ENCODE data around the gene HECA.

HECA gene

GRCh38 chr6:139161817-139162284 is 27.0 kb downstream of the HECA start:
- peak overlapping the region; percentile 93 for H3K27ac Mint-ChIP-seq
- no peaks in the 10 kb centered on the region for H3K27me3 Mint-ChIP-seq (ENCODE audit: low read depth)
- H3K9me3 Mint-ChIP-seq: no peaks in the 10 kb centered on the region
- DNase-seq (ENCODE audit: low spot score): peak; percentile 79
- peaks cover 68% of the 10 kb centered on the region for H3K4me1 Mint-ChIP-seq (ENCODE audit: low read depth)
- peak overlapping the region; percentile 74 for H3K4me3 Mint-ChIP-seq
- H3K36me3 Mint-ChIP-seq (ENCODE audit: low read depth): peaks cover 27% of the 10 kb centered on the region

GRCh38 chr6:139164001-139164400 is 29.1 kb downstream of the HECA start:
- H3K4me3 Mint-ChIP-seq: peak overlapping the region; percentile 52
- no peak for DNase-seq (ENCODE audit: low spot score)

GRCh38 chr6:139165324-139165723 is 30.4 kb downstream of the HECA start:
- no peaks in the 10 kb centered on the region for H3K9me3 Mint-ChIP-seq
- no peak overlapping the region for H3K4me3 Mint-ChIP-seq
- DNase-seq (ENCODE audit: low spot score): no peak
- H3K27me3 Mint-ChIP-seq (ENCODE audit: low read depth): no peaks in the 10 kb centered on the region
- peaks cover 66% of the 10 kb centered on the region for H3K4me1 Mint-ChIP-seq (ENCODE audit: low read depth)
- H3K27ac Mint-ChIP-seq: peak overlapping the region; percentile 22
- H3K36me3 Mint-ChIP-seq (ENCODE audit: low read depth): peaks cover 50% of the 10 kb centered on the region

More at GRCh38 chr6:139164001-139164400, 29.1 kb downstream of the HECA start:
- Mint-ChIP-seq H3K9me3 (no peaks in the 10 kb centered on the region), H3K27ac (peak overlapping the region; percentile 66), H3K36me3 (ENCODE audit: low read depth) (peaks cover 40% of the 10 kb centered on the region), H3K4me1 (ENCODE audit: low read depth) (peaks cover 66% of the 10 kb centered on the region), H3K27me3 (ENCODE audit: low read depth) (no peaks in the 10 kb centered on the region)

- peaks cover 59% of the 10 kb centered on the region for H3K36me3 Mint-ChIP-seq (ENCODE audit: low read depth)
- no peaks in the 10 kb centered on the region for H3K9me3 Mint-ChIP-seq
- H3K4me1 Mint-ChIP-seq (ENCODE audit: low read depth): peaks cover 65% of the 10 kb centered on the region
- H3K4me3 Mint-ChIP-seq: no peak overlapping the region
- H3K27ac Mint-ChIP-seq: no peak overlapping the region
- H3K27me3 Mint-ChIP-seq (ENCODE audit: low read depth): no peaks in the 10 kb centered on the region
- DNase-seq (ENCODE audit: low spot score): no peak
Measured at GRCh38 chr6:139166238-139166955, 31.5 kb downstream of the HECA start.

- Mint-ChIP-seq H3K27ac (no peak overlapping the region), H3K4me1 (ENCODE audit: low read depth) (peaks cover 62% of the 10 kb centered on the region), H3K36me3 (ENCODE audit: low read depth) (peaks cover 60% of the 10 kb centered on the region), H3K27me3 (ENCODE audit: low read depth) (no peaks in the 10 kb centered on the region), H3K4me3 (no peak overlapping the region), H3K9me3 (no peaks in the 10 kb centered on the region)
- DNase-seq (ENCODE audit: low spot score): no peak
Measured at GRCh38 chr6:139166956-139167313, 32.1 kb downstream of the HECA start.

DNA sequence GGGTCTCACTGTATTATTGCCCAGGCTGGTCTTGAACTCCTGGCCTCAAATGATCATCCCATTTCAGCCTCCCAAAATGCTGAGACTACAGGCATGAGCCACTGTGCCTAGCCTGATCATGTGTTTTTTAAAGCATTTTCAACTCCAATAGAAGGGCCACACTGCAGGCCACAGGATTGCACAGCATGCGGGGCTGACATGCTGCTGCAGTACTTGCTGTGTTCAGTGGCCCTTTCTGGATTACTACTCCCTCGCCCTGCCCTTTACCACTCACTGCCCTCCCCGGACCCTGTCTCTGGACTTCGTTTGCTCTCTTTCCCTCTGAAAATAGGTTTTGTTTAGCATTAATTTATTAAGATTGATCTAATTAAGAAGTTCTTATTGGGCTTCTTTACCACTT is 37.3 kb downstream of the HECA start:
- peaks cover 66% of the 10 kb centered on the region for H3K4me1 Mint-ChIP-seq (ENCODE audit: low read depth)
- H3K4me3 Mint-ChIP-seq: no peak overlapping the region

DNA sequence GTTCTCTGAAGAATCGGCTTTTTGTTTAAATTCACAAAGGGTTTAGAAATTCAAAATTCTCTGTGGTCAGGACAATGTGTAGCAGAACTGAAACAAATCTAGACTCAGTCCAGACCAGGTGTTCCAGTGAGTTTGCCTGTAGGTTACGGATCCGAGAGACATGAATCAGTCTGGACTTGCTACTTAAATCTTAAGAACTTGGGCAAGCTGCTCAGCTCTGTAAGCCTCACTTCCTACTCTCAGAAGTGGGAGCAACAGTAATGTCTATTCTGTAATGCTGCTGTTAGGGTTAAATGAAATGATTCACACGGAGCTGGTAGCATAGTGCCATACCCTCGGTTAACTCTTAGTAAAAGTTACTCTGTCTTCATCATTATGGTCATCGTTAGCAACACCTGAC is 37.7 kb downstream of the HECA start:
- Mint-ChIP-seq H3K4me3 (no peak overlapping the region), H3K36me3 (ENCODE audit: low read depth) (peaks cover 77% of the 10 kb centered on the region)

More for the DNA sequence above, 37.3 kb downstream of the HECA start:
- Mint-ChIP-seq H3K27ac (no peak overlapping the region), H3K9me3 (no peaks in the 10 kb centered on the region), H3K36me3 (ENCODE audit: low read depth) (peaks cover 77% of the 10 kb centered on the region), H3K27me3 (ENCODE audit: low read depth) (no peaks in the 10 kb centered on the region)
- DNase-seq (ENCODE audit: low spot score): no peak

DNA sequence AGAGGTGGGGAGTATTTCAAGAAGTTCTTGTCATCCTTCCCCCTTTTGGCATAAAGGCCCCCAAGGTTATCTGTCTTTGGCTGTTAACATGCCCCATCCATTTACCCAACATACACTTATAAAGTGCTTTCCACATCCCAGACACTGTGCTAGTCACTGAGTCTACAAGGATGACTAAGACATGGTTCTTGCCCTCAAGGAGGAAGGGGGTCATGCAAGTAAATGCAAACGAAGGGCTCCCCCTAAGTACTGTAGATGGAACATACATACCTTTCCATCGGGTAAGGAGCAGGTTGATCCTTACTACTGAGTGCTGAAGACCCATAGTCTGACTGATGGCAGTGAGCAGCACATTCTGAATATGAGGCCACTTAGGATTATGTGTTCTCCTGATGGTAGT is 38.3 kb downstream of the HECA start:
- no peak overlapping the region for H3K4me3 Mint-ChIP-seq
- H3K9me3 Mint-ChIP-seq: no peaks in the 10 kb centered on the region
- peak overlapping the region; percentile 65 for H3K27ac Mint-ChIP-seq
- no peak for DNase-seq (ENCODE audit: low spot score)
- H3K36me3 Mint-ChIP-seq (ENCODE audit: low read depth): peaks cover 76% of the 10 kb centered on the region
- no peaks in the 10 kb centered on the region for H3K27me3 Mint-ChIP-seq (ENCODE audit: low read depth)
- peaks cover 72% of the 10 kb centered on the region for H3K4me1 Mint-ChIP-seq (ENCODE audit: low read depth)

More for the DNA sequence above, 37.7 kb downstream of the HECA start:
- peaks cover 69% of the 10 kb centered on the region for H3K4me1 Mint-ChIP-seq (ENCODE audit: low read depth)
- no peak overlapping the region for H3K27ac Mint-ChIP-seq
- H3K27me3 Mint-ChIP-seq (ENCODE audit: low read depth): no peaks in the 10 kb centered on the region
- no peak for DNase-seq (ENCODE audit: low spot score)
- H3K9me3 Mint-ChIP-seq: no peaks in the 10 kb centered on the region

GRCh38 chr6:139173822-139174221 is 38.9 kb downstream of the HECA start:
- H3K27ac Mint-ChIP-seq: peak overlapping the region; percentile 65
- DNase-seq (ENCODE audit: low spot score): no peak
- peaks cover 72% of the 10 kb centered on the region for H3K36me3 Mint-ChIP-seq (ENCODE audit: low read depth)
- H3K27me3 Mint-ChIP-seq (ENCODE audit: low read depth): no peaks in the 10 kb centered on the region
- peak overlapping the region; percentile 13 for H3K4me3 Mint-ChIP-seq
- H3K4me1 Mint-ChIP-seq (ENCODE audit: low read depth): peaks cover 70% of the 10 kb centered on the region
- H3K9me3 Mint-ChIP-seq: no peaks in the 10 kb centered on the region

GRCh38 chr6:139174961-139175360 is 40.1 kb downstream of the HECA start:
- H3K4me1 Mint-ChIP-seq (ENCODE audit: low read depth): peaks cover 61% of the 10 kb centered on the region
- peak overlapping the region; percentile 35 for H3K4me3 Mint-ChIP-seq
- H3K27me3 Mint-ChIP-seq (ENCODE audit: low read depth): no peaks in the 10 kb centered on the region
- peaks cover 69% of the 10 kb centered on the region for H3K36me3 Mint-ChIP-seq (ENCODE audit: low read depth)
- H3K27ac Mint-ChIP-seq: peak overlapping the region; percentile 9
- H3K9me3 Mint-ChIP-seq: no peaks in the 10 kb centered on the region
- no peak for DNase-seq (ENCODE audit: low spot score)

GRCh38 chr6:139175389-139175948 is 40.6 kb downstream of the HECA start:
- peaks cover 56% of the 10 kb centered on the region for H3K4me1 Mint-ChIP-seq (ENCODE audit: low read depth)
- H3K4me3 Mint-ChIP-seq: peak overlapping the region; percentile 35
- no peaks in the 10 kb centered on the region for H3K27me3 Mint-ChIP-seq (ENCODE audit: low read depth)
- peak overlapping the region; percentile 71 for H3K27ac Mint-ChIP-seq
- DNase-seq (ENCODE audit: low spot score): no peak
- H3K9me3 Mint-ChIP-seq: no peaks in the 10 kb centered on the region
- H3K36me3 Mint-ChIP-seq (ENCODE audit: low read depth): peaks cover 70% of the 10 kb centered on the region

DNA sequence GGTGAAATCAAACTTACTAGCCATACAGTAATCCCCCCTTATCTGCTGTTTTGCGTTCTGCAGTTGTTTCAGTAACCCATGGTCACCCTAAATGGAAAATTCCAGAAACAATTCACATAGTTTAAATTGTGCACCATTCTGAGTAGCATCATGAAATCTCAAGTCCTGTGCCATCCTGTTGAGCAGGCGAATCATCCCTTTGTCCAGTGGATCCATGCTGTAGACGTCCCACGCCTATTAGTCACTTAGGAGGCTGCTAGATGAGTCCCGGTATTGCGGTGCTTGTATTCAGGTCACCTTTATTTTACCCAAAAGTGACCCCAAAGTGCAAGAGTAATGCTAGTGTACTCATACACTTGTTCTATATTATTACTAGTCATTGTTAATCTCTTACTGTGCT is 46.4 kb downstream of the HECA start:
- Mint-ChIP-seq H3K27me3 (ENCODE audit: low read depth) (no peaks in the 10 kb centered on the region), H3K4me3 (no peak overlapping the region), H3K36me3 (ENCODE audit: low read depth) (peaks cover 49% of the 10 kb centered on the region), H3K27ac (no peak overlapping the region), H3K9me3 (no peaks in the 10 kb centered on the region), H3K4me1 (ENCODE audit: low read depth) (peaks cover 28% of the 10 kb centered on the region)
- DNase-seq (ENCODE audit: low spot score): no peak

- DNase-seq (ENCODE audit: low spot score): no peak
- Mint-ChIP-seq H3K4me1 (ENCODE audit: low read depth) (peaks cover 25% of the 10 kb centered on the region), H3K4me3 (no peak overlapping the region), H3K9me3 (no peaks in the 10 kb centered on the region), H3K27ac (no peak overlapping the region), H3K27me3 (ENCODE audit: low read depth) (no peaks in the 10 kb centered on the region), H3K36me3 (ENCODE audit: low read depth) (peaks cover 33% of the 10 kb centered on the region)
Measured at GRCh38 chr6:139184047-139184446, 49.2 kb downstream of the HECA start.

GRCh38 chr6:139184459-139184858 is 49.6 kb downstream of the HECA start:
- Mint-ChIP-seq H3K27me3 (ENCODE audit: low read depth) (no peaks in the 10 kb centered on the region), H3K4me3 (no peak overlapping the region), H3K9me3 (no peaks in the 10 kb centered on the region), H3K4me1 (ENCODE audit: low read depth) (peaks cover 25% of the 10 kb centered on the region), H3K27ac (no peak overlapping the region), H3K36me3 (ENCODE audit: low read depth) (peaks cover 30% of the 10 kb centered on the region)
- no peak for DNase-seq (ENCODE audit: low spot score)
